Spleen (tissue), 7 donors: ENCODE data around the gene LORICRIN.

Experiments used
- POLR2AphosphoS5 ChIP-seq, 3 donors: sonication (generic); formaldehyde crosslinking; IDR thresholded peaks; one replicate each; pipeline ENCODE4 v1.5.1; 2017; ENCODE audit warnings: antibody characterized with exemption in 3 of 3
- TF ChIP-seq, protein P1 (sequence below), 11 experiments: fragments of 200-600 bp in 7 of 11; fragments of 450-650 bp in 4 of 11; sonication (generic) in 4 of 11; IDR thresholded peaks in 8 of 11; conservative IDR thresholded peaks in 3 of 11; 1 replicate in 7 of 11; 2 replicates in 4 of 11; pipeline versions ENCODE4 v1.4.0 to v1.8.0; 2016 to 2021; ENCODE audit warnings: antibody characterized with exemption in 11 of 11, inconsistent platforms in 4 of 11, mild to moderate bottlenecking in 1 of 11
- donor health status: DM: no; HTN: no; CAD: no; lungs with moderate emphysema.
- donor health status: DM: no; HTN: no; CAD: no.
- donor health status: DM: no; HTN: no; CAD: no.

DNA sequence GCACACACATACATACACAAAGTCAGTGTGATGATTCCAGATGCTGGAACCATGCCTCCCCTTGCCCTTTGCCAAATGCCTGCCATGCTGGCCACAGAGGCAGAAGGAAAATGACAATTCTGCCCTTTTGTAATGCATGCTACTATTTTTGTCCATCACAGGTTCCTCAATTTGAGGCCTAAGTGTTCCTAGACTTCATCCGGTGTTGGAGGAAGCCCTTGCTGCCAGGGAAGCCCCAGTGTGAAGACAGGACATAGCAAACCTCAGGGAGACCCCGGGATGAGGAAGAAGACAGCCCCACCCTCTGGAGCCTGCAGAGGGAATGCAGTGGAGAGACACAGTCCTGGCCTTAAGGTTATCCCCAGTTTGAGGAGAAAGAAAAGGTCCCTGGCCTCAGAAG is 27.7 kb upstream of the LORICRIN start:
- TF ChIP-seq POLR2AphosphoS5 (IDR thresholded peaks at IDR 0.05), result no peak
- TF ChIP-seq, protein P1, sequence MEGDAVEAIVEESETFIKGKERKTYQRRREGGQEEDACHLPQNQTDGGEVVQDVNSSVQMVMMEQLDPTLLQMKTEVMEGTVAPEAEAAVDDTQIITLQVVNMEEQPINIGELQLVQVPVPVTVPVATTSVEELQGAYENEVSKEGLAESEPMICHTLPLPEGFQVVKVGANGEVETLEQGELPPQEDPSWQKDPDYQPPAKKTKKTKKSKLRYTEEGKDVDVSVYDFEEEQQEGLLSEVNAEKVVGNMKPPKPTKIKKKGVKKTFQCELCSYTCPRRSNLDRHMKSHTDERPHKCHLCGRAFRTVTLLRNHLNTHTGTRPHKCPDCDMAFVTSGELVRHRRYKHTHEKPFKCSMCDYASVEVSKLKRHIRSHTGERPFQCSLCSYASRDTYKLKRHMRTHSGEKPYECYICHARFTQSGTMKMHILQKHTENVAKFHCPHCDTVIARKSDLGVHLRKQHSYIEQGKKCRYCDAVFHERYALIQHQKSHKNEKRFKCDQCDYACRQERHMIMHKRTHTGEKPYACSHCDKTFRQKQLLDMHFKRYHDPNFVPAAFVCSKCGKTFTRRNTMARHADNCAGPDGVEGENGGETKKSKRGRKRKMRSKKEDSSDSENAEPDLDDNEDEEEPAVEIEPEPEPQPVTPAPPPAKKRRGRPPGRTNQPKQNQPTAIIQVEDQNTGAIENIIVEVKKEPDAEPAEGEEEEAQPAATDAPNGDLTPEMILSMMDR (IDR thresholded peaks at IDR 0.05 in 8 of 11, conservative IDR thresholded peaks at IDR 0.05 in 3 of 11), result no peak
